Measurements from ENCODE around the gene DDX51.
"Not testable (repeated sequence)": the region's sequence is repeated elsewhere in the genome, so short reads cannot be mapped to it uniquely, and the experiment has no call there.

The DDX51 gene

GRCh38 chr12:132153501-132154340 lies 9.6 kb upstream of the DDX51 start:
- DNase-seq, result peak; percentile 88

DNA sequence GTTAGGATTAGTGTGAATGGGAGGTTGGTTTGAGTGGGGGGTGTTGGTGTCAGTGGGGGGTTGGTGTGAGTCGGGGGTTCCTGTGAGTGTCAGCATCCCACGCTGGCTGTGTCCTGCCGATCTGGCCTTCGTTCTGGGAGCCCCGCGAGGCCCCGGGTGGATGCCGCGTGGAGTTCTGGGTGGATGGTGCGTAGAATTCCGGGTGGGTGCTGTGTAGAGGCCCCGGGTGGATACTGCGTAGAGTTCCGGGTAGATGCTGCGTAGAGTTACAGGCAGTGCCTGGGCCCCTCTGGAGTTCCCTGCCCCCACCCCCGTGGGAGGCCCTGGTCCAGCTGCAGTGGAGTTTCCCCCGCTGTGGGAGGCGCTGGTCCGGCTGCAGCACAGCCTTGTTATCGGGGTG lies 8.8 kb upstream of the DDX51 start:
- no peak for DNase-seq

- DNase-seq, result no peak
Observed at GRCh38 chr12:132152411-132152821, 8.3 kb upstream of the DDX51 start.

- no peak for DNase-seq
Observed at GRCh38 chr12:132151766-132152410, 7.8 kb upstream of the DDX51 start.

GRCh38 chr12:132151145-132151765 lies 7.1 kb upstream of the DDX51 start:
- no peak for DNase-seq

DNA sequence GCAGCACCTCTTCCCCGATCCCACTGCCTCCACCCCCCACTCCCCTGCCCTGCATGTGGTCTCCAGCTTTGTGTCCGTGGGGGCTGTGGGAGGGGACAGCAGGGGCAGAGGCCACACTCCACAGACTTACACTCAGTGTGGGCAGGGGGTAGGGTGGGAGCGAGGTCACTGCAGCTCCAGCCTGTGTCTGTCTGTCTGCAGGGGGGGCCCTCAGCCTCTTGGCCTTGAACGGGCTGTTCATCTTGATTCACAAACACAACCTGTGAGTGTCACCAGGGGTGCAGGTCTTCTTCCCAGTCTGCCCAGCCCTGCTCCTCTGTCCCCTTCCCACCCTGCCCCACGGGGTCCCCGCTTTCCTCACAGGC lies 6.6 kb upstream of the DDX51 start:
- no peak for DNase-seq

DNA sequence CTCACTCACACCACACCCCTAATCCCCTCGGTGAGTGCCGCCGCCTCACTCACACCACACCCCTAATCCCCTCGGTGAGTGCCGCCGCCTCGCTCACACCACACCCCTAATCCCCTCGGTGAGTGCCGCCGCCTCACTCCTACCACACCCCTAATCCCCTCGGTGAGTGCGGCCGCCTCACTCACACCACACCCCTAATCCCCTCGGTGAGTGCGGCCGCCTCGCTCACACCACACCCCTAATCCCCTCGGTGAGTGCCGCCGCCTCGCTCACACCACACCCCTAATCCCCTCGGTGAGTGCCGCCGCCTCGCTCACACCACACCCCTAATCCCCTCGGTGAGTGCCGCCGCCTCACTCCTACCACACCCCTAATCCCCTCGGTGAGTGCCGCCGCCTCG lies 5.4 kb upstream of the DDX51 start:
- DNase-seq, result not testable (repeated sequence)

DNA sequence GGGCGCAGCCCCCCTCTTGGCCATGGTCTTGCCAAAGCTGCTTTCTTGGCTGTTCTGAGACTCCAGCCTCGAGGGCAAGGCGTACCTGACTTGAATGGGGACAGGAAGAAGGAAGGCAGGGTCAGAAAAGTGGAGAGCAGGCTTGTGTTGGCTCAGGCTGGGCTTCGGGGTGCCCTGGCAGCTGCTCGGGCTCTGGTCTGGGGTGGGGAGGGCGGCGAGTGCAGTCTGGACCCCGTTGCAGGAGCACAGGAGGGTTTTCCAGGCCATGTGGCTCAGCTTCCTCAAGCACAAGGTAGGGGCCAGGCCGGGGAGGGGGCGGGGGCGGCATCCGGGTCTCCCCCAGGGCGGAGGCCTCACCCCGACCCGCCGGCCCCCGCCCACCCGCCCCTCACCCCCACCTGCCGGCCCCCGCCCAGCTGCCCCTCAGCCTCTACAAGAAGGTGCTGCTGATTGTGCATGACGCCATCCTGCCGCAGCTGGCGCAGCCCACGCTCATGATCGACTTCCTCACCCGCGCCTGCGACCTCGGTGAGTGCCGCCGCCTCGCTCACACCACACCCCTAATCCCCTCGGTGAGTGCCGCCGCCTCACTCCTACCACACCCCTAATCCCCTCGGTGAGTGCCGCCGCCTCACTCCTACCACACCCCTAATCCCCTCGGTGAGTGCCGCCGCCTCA lies 4.4 kb upstream of the DDX51 start:
- DNase-seq, result no peak

GRCh38 chr12:132147423-132148367 lies 3.6 kb upstream of the DDX51 start:
- peak; percentile 62 for DNase-seq

DNA sequence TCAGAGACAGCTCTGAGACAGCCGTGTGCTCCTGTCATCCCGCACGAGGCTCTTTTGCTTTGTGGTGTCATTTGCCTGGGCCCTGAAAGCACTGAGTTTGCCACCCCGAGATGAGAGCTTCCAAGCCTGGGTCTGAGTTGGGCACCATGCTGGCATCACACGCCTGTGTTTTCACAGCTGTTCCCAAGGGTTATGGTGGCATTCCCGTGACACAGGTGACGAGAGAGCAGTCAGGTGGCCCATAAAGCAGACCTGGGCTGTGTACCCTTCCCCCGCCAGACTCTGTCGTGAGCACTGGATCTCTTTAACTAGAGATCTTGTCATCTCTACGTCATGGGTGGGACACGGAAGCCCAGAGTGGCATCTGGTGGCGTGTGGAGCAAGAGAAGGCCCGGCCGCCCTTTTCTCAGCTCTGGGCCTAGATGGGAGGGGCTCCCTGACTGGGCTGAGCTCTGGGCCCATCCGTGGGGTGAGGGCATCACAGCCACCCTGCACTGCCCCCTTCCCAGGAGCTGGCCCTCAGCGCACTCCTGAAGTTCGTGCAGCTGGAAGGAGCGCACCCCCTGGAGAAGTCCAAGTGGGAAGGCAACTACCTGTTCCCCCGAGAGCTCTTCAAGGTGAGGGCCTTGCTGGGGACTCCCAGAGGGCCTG lies 2.8 kb upstream of the DDX51 start:
- peak; percentile 51 for DNase-seq

- DNase-seq, result peak; percentile 37
Observed at GRCh38 chr12:132146098-132146497, 2.0 kb upstream of the DDX51 start.

DNA sequence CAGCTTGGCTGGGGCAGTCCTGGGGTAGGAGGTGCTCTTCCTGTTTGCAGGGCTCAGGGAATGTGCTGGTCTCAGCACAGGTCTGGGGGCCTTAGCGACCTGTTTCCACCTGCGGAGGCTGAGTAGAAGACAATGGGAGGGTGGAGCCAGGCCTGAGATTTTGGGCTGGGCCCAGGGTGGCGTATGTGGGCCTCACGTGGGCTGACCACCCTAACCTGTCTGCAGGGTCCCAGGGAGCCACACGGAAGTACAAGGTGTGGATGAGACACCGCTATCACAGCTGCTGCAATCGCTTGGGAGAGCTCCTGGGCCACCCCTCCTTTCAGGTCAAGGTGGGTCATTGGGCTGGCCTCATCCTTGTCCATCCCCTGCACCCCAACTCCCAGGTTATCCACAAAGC lies 1.2 kb upstream of the DDX51 start:
- DNase-seq, result peak; percentile 62

DNA sequence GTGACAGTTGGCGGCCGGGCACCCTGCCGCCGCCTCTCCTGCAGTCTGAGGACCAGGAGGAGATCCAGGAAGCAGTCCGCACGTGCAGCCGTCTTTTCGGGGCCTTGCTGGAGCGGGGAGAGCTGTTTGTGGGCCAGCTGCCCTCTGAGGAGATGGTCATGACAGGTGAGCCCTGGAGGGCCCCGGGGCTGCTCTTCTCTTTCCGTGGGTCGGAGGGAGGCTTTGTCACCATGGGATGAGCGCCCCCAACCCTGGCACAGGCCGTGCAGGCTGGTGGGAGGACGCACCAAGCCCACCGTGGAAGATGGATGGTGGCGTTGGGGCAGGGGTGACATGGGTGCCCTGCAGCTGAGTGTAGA lies 670 bp upstream of the DDX51 start:
- no peak for DNase-seq

GRCh38 chr12:132143336-132144071 lies 615 bp downstream of the DDX51 start:
- peak; percentile 79 for DNase-seq

DNA sequence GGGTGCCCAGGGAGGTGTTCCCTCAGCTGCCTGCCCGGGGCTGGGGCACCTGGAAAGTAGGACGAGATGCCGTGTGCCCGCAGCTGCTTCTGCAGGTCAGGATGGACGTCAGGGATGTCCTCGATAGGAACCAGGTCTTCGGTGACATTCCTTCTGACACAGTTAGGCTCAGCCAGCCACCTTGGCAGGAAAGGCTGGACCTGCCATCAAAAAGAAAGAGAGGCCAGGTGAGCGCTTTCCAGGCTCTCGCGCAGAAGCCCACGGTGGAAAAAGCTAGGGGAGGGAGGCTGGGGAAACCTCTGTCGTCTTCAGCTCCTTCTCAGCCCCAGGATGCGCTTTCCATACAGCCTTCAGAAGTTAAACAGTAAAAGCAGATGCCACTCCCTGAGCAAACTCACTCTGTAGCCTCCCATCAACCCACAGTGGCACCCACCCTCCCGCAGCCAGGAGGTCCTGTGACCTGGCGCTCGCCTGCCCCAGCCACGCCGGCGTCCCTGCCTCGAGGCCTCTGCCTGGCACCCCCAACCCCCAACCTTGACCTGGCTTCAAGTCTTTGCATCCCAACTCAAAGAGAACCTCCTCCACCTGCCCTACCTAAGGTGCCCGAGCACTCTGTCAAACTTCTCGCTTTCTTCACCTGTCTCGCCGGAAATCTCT lies 1.3 kb downstream of the DDX51 start:
- peak; percentile 61 for DNase-seq

- peak; percentile 63 for DNase-seq
Observed at GRCh38 chr12:132141976-132142678, 2.0 kb downstream of the DDX51 start.

DNA sequence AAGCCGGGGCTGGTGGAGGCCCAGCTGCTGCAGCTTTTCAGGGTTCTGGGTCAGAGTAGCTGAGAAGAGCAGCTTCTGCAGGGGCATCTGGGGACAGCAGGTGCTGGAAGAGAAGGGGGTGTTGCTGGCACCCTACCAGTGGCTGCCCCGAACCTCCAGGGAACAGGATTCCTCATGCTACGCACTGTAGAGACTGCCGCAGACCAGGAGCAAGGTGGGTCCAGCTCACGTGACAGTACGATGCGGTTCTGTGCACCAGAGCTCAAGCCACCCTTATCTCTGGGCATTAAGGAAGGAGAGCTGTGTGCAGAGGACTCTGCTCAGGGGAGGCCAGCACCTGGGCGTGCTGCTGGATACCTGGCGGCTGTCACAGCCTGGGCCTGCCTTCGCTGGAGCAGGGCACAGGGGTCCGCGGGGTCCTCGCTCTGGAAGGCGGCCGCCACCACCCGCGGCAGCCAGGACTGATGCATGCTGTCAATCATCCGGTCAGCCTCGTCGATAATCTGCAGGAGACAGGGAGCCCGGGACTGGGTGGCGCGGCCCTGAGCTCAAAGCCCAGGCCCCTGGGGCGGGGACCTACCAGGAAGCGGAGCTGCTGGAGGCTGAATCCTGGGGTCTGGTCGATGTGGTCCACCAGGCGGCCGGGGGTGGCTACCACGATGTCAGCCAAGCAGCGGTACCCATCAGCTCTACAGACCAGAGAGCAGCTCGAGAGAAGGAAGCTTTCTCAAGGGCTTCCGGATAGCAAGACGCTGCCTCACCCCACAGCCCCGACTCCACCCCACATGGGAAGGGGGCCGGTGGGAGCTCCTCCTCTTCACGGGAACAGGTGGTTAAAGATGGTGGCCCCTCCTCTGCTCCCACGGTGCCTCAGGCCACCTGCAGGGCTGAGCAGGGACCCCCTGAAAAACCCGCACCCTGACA lies 2.9 kb downstream of the DDX51 start:
- DNase-seq, result peak; percentile 61

GRCh38 chr12:132140501-132140900 lies 3.6 kb downstream of the DDX51 start:
- DNase-seq, result peak; percentile 59

GRCh38 chr12:132139912-132140311 lies 4.2 kb downstream of the DDX51 start:
- peak; percentile 62 for DNase-seq

Measured in activated effector memory CD4-positive, alpha-beta T cell treated with anti-CD3 and anti-CD28 coated beads, Interleukin-2, amount 50 U/mL, for 16 hours (primary cell).